Measurements from ENCODE around the gene UVRAG. TPM values are rescaled to one million over a fixed set of nuclear protein-coding genes. Genes with fewer than 3 reads are reported as not detected.
"Not testable (repeated sequence)": the region's sequence is repeated elsewhere in the genome, so short reads cannot be mapped to it uniquely, and the experiment has no call there.

Gene UVRAG
- total and polyA plus RNA-seq, 2 of the 13 experiments (the other 11 are each of a cell fraction or from before 2014, with no cell fraction given) = 9.7 to 17.3 TPM

DNA sequence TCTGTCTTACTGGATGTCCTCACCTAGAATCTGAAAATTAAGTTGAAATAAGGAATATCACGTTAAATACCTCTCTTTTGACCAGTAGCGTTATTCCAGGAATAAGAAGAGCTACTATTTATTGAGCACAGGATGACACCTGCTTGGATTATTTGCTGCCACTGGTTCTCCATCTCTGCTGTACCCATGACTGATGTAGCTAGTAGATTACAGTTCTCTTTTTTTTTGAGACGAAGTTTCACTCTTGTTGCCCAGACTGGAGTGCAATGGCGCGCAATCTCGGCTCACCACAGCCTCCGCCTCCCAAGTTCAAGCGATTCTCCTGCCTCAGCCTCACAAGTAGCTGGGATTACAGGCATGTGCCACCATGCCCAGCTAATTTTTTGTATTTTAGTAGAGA lies 65.3 kb downstream of the UVRAG start:
- FAIRE-seq; H3K4me3 ChIP-seq (replicated peaks in 1 of 3; ENCODE audit: insufficient read depth in 1 of 3, low read depth in 2 of 3, low read length in 3 of 3); H3K4me1 ChIP-seq (ENCODE audit: insufficient read depth, low read length); intact Hi-C loops (cut with micrococcal nuclease; ENCODE audit: unreplicated experiment); ATAC-seq; CTCF ChIA-PET (ENCODE audit: low intra/inter-chr PET ratio, low total read pairs); DNase-seq (ENCODE audit: low spot score); H3K27me3 ChIP-seq (ENCODE audit: control insufficient read depth in 1 of 2, insufficient read depth in 2 of 2, low read length in 2 of 2); H4K20me1 ChIP-seq (ENCODE audit: insufficient read depth, low read length); H3K4me2 ChIP-seq (ENCODE audit: low read depth, low read length); BruUV-seq (replicated peaks); H3K27ac ChIP-seq (ENCODE audit: extremely low read length, insufficient read depth, low read length); H3K9me3 ChIP-seq (ENCODE audit: low read length); POLR2A ChIA-PET; H3K9ac ChIP-seq (ENCODE audit: insufficient read depth, low read depth, low read length); H3K79me2 ChIP-seq (ENCODE audit: insufficient read depth, low read length); in situ Hi-C loops (cut with HindIII; ENCODE audit: extremely low pct_ligation_motif_present, low pct_unique_long_range_greater_than_20kb); H2AFZ ChIP-seq (ENCODE audit: low read length): not testable (repeated sequence)
- H3K36me3 ChIP-seq (replicated peaks in 1 of 2; ENCODE audit: control insufficient read depth in 1 of 2, insufficient read depth in 2 of 2, low read length in 2 of 2) = peaks cover 1 to 12% of the 10 kb centered on the region in 2 experiments; a peak in 1 of 5 replicates
- 98% methylated on average over 8 of the region's 8 CpGs for WGBS (ENCODE audit: low lambda C conversion rate)

DNA sequence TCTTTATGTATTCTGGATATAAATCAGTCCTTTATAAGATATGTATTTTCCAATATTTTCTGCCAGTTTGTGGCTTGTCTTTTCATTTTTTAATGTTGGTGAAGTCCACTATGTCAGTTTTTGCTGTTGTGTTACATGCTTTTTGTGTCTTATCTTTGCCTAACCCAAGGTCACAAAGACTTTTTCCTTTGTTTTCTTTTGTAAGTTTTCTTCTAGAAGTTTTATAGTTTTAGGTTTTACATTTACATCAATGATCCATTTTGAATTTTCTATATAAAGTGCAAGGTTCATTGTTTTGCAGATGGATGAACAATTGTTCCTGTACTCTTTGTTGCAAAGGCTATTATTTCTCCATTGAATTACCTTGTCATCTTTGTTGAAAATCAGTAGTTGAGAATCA lies 69.3 kb downstream of the UVRAG start:
- Histone ChIP-seq H3K9me3 (ENCODE audit: low read length) (no peaks in the 10 kb centered on the region), H3K4me2 (ENCODE audit: low read depth, low read length) (no peak overlapping the region), H3K27me3 (ENCODE audit: control insufficient read depth in 1 of 2, insufficient read depth in 2 of 2, low read length in 2 of 2) (no peaks in the 10 kb centered on the region; a peak in 1 of 5 replicates), H3K4me3 (replicated peaks in 1 of 3; ENCODE audit: insufficient read depth in 1 of 3, low read depth in 2 of 3, low read length in 3 of 3) (no peak overlapping the region), H3K4me1 (ENCODE audit: insufficient read depth, low read length) (no peaks in the 10 kb centered on the region), H4K20me1 (ENCODE audit: insufficient read depth, low read length) (no peaks in the 10 kb centered on the region), H3K27ac (ENCODE audit: extremely low read length, insufficient read depth, low read length) (no peak overlapping the region), H3K79me2 (ENCODE audit: insufficient read depth, low read length) (no peaks in the 10 kb centered on the region), H3K36me3 (replicated peaks in 1 of 2; ENCODE audit: control insufficient read depth in 1 of 2, insufficient read depth in 2 of 2, low read length in 2 of 2) (peaks cover 1 to 10% of the 10 kb centered on the region in 2 experiments; a peak in 2 of 5 replicates), H3K9ac (ENCODE audit: insufficient read depth, low read depth, low read length) (no peak overlapping the region), H2AFZ (ENCODE audit: low read length) (no peak overlapping the region)
- CTCF ChIA-PET (ENCODE audit: low intra/inter-chr PET ratio, low total read pairs) = no interaction called here
- BruUV-seq (replicated peaks) = no TSS peak
- DNase-seq (ENCODE audit: low spot score) (no peak), FAIRE-seq (no peak), ATAC-seq (no peak)
- intact Hi-C loops (cut with micrococcal nuclease; ENCODE audit: unreplicated experiment) = no loop called here
- TF ChIP-seq, protein P1, sequence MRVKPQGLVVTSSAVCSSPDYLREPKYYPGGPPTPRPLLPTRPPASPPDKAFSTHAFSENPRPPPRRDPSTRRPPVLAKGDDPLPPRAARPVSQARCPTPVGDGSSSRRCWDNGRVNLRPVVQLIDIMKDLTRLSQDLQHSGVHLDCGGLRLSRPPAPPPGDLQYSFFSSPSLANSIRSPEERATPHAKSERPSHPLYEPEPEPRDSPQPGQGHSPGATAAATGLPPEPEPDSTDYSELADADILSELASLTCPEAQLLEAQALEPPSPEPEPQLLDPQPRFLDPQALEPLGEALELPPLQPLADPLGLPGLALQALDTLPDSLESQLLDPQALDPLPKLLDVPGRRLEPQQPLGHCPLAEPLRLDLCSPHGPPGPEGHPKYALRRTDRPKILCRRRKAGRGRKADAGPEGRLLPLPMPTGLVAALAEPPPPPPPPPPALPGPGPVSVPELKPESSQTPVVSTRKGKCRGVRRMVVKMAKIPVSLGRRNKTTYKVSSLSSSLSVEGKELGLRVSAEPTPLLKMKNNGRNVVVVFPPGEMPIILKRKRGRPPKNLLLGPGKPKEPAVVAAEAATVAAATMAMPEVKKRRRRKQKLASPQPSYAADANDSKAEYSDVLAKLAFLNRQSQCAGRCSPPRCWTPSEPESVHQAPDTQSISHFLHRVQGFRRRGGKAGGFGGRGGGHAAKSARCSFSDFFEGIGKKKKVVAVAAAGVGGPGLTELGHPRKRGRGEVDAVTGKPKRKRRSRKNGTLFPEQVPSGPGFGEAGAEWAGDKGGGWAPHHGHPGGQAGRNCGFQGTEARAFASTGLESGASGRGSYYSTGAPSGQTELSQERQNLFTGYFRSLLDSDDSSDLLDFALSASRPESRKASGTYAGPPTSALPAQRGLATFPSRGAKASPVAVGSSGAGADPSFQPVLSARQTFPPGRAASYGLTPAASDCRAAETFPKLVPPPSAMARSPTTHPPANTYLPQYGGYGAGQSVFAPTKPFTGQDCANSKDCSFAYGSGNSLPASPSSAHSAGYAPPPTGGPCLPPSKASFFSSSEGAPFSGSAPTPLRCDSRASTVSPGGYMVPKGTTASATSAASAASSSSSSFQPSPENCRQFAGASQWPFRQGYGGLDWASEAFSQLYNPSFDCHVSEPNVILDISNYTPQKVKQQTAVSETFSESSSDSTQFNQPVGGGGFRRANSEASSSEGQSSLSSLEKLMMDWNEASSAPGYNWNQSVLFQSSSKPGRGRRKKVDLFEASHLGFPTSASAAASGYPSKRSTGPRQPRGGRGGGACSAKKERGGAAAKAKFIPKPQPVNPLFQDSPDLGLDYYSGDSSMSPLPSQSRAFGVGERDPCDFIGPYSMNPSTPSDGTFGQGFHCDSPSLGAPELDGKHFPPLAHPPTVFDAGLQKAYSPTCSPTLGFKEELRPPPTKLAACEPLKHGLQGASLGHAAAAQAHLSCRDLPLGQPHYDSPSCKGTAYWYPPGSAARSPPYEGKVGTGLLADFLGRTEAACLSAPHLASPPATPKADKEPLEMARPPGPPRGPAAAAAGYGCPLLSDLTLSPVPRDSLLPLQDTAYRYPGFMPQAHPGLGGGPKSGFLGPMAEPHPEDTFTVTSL (CRISPR knock-in tag; IDR thresholded peaks at IDR 0.05; ENCODE audit: borderline replicate concordance) = no peak
- TF ChIP-seq FOSL2 (CRISPR knock-in tag; IDR thresholded peaks at IDR 0.05) (no peak), ZNF549 (CRISPR knock-in tag; IDR thresholded peaks at IDR 0.05) (no peak), ZBTB1 (CRISPR knock-in tag; IDR thresholded peaks at IDR 0.05; ENCODE audit: borderline replicate concordance) (no peak), ZKSCAN5 (CRISPR knock-in tag; IDR thresholded peaks at IDR 0.05) (no peak), TOE1 (CRISPR knock-in tag; IDR thresholded peaks at IDR 0.05) (no peak), SKI (IDR thresholded peaks at IDR 0.05; ENCODE audit: partially characterized antibody) (no peak)
- in situ Hi-C loops (cut with HindIII; ENCODE audit: extremely low pct_ligation_motif_present, low pct_unique_long_range_greater_than_20kb) = no loop called here
- POLR2A ChIA-PET = no interaction called here

Measured in HepG2 (cell line).